K562 (cell line): ENCODE measurements around the gene COL5A1. TPM values are rescaled to one million over a fixed set of nuclear protein-coding genes. Genes with fewer than 3 reads are reported as not detected.

Source experiments
- ATAC-seq: fragments of 200-7000 bp; cut with Tn5 transposase; 3 replicates; pipeline ENCODE4 v1.9.1; 2020; ENCODE audit warnings: moderate library complexity
- BruUV-seq: library from RNA; stranded (reverse); fragments of 400-500 nt; replicated peaks from 2 replicates; lab custom pipeline; 2021; lab: Mats Ljungman, UMichigan
- CTCF ChIA-PET: fragments of 300-600 bp; formaldehyde crosslinking; extraction: SDS; loops from one replicate; lab custom pipeline; 2021; ENCODE audit warnings: low intra/inter-chr PET ratio; lab: Yijun Ruan, JAX
- POLR2A ChIA-PET: fragments of 300-600, 350-650 bp; sonication (Branson Sonifier 250); formaldehyde crosslinking; extraction: SDS; loops from one replicate; lab custom pipeline; 2021; ENCODE audit warnings: antibody characterized with exemption, inconsistent platforms; lab: Yijun Ruan, JAX
- DNase-seq, 4 experiments: peaks; one replicate each; pipeline versions ENCODE4 v3.0.0 to v3.0.0-alpha.2; 2011 to 2018; ENCODE audit warnings: low spot score in 3 of 4, mixed read lengths in 3 of 4; ENCODE audit errors: extremely low read depth in 1 of 4
- FAIRE-seq: peaks from 2 replicates; lab custom pipeline; 2011; peaks lifted over from hg19 to GRCh38; lab: Jason Lieb, UNC
- H2AFZ ChIP-seq: 2 replicates; pipeline ENCODE4 v1.6.0; 2011; ENCODE audit warnings: low read depth, low read length, control low read depth, inconsistent platforms
- H3K27ac ChIP-seq: fragments of 200-600 bp; 3 replicates; pipeline ENCODE4 v1.8.0; 2011; ENCODE audit warnings: low read depth, mild to moderate bottlenecking, control low read depth, inconsistent platforms, low read length, moderate library complexity, mixed read lengths; ENCODE audit errors: extremely low read depth
- H3K27me3 ChIP-seq, 2 experiments: fragments of 300-600 bp in 1 of 2; 2 replicates in 1 of 2; 3 replicates in 1 of 2; pipeline versions ENCODE4 v1.6.0 to v1.8.0; 2011; ENCODE audit warnings: inconsistent platforms in 2 of 2, low read length in 2 of 2, mild to moderate bottlenecking in 1 of 2, mixed read lengths in 1 of 2, moderate library complexity in 1 of 2; ENCODE audit not compliant: control insufficient read depth in 2 of 2, insufficient read depth in 2 of 2
- H3K36me3 ChIP-seq: fragments of 300-600 bp; 3 replicates; pipeline ENCODE4 v1.8.0; 2011; ENCODE audit warnings: mild to moderate bottlenecking, low read length, inconsistent platforms; ENCODE audit not compliant: control insufficient read depth, insufficient read depth
- H3K4me1 ChIP-seq, 2 experiments: fragments of 200-600 bp in 1 of 2; replicated peaks in 1 of 2; 2 replicates in 1 of 2; 3 replicates in 1 of 2; pipeline versions ENCODE4 v1.5.1 to v1.8.0; 2011; ENCODE audit warnings: inconsistent platforms in 2 of 2, low read length in 2 of 2, mild to moderate bottlenecking in 1 of 2, mixed read lengths in 1 of 2, moderate library complexity in 1 of 2; ENCODE audit not compliant: control insufficient read depth in 2 of 2, insufficient read depth in 2 of 2
- H3K4me2 ChIP-seq: 2 replicates; pipeline ENCODE4 v1.6.1; 2011; ENCODE audit warnings: low read length, control low read depth, inconsistent platforms, mixed read lengths; ENCODE audit not compliant: insufficient read depth
- H3K4me3 ChIP-seq: fragments of 200-600 bp; sonication (generic), shearing (Covaris generic); 2 replicates; pipeline ENCODE4 v1.5.1; 2016; ENCODE audit warnings: control low read depth, inconsistent platforms
- H3K79me2 ChIP-seq: fragments of 200-600 bp; 3 replicates; pipeline ENCODE4 v1.8.0; 2011; ENCODE audit warnings: low read length, inconsistent platforms; ENCODE audit not compliant: control insufficient read depth, insufficient read depth
- H3K9ac ChIP-seq, 2 experiments: 2 replicates each; pipeline versions ENCODE4 v1.6.0 to v1.6.1; 2011; ENCODE audit warnings: low read depth in 2 of 2, low read length in 2 of 2, control low read depth in 1 of 2, inconsistent platforms in 1 of 2, mild to moderate bottlenecking in 1 of 2, mixed read lengths in 1 of 2; ENCODE audit not compliant: insufficient read depth in 1 of 2
- H3K9me1 ChIP-seq: one replicate; pipeline ENCODE4 v1.6.0; 2011; ENCODE audit warnings: inconsistent platforms, mild to moderate bottlenecking, low read length, moderate library complexity; ENCODE audit not compliant: control insufficient read depth, insufficient read depth
- H3K9me3 ChIP-seq: replicated peaks from 2 replicates; pipeline ENCODE4 v1.5.1; 2011; ENCODE audit warnings: low read depth, low read length, inconsistent platforms; ENCODE audit not compliant: control insufficient read depth, insufficient read depth
- H4K20me1 ChIP-seq: replicated peaks from 2 replicates; pipeline ENCODE4 v1.6.1; 2011; ENCODE audit warnings: low read length, inconsistent platforms, mixed read lengths; ENCODE audit not compliant: control insufficient read depth, insufficient read depth
- ATF6 ChIP-seq: sonication (generic); formaldehyde crosslinking; IDR thresholded peaks from 2 replicates; pipeline ENCODE4 v1.4.0; 2020; ENCODE audit warnings: mild to moderate bottlenecking, missing genetic modification reagents
- BCOR ChIP-seq: fragments of 450-650 bp; IDR thresholded peaks from 2 replicates; pipeline ENCODE4 v1.6.1; 2016
- E2F6 ChIP-seq, 2 experiments: IDR thresholded peaks; 2 replicates each; pipeline ENCODE4 v1.6.1; 2011; ENCODE audit warnings: borderline replicate concordance in 1 of 2, control low read depth in 1 of 2, low read depth in 1 of 2, low read length in 1 of 2, mild to moderate bottlenecking in 1 of 2, mixed read lengths in 1 of 2, moderate library complexity in 1 of 2; ENCODE audit not compliant: insufficient read depth in 1 of 2, insufficient read length in 1 of 2, poor library complexity in 1 of 2, severe bottlenecking in 1 of 2; ENCODE audit errors: extremely low read depth in 1 of 2
- MAFF ChIP-seq: IDR thresholded peaks from 2 replicates; pipeline ENCODE4 v1.6.1; 2012; ENCODE audit warnings: low read length, improper control_type of control experiment
- MECOM ChIP-seq: fragments of 250-450 bp; sonication (Bioruptor Pico); IDR thresholded peaks from 2 replicates; pipeline ENCODE4 v1.8.0; 2022; ENCODE audit warnings: inconsistent platforms
- SUPT5H ChIP-seq: fragments of 450-650 bp; IDR thresholded peaks from 2 replicates; pipeline ENCODE4 v1.6.1; 2016
- ZHX1 ChIP-seq: fragments of 150-350 bp; conservative IDR thresholded peaks from 2 replicates; pipeline ENCODE4 v1.6.1; 2014; ENCODE audit warnings: low read length
- ZNF121 ChIP-seq: sonication (generic); formaldehyde crosslinking; conservative IDR thresholded peaks from 2 replicates; pipeline ENCODE4 v1.8.0; 2022; ENCODE audit warnings: missing genetic modification reagents
- ZNF232 ChIP-seq: sonication (generic); formaldehyde crosslinking; IDR thresholded peaks from 2 replicates; pipeline ENCODE4 v1.8.0; 2022; ENCODE audit warnings: mild to moderate bottlenecking, missing genetic modification reagents
- ZNF449 ChIP-seq: fragments of 250-450 bp; sonication (Bioruptor Pico); IDR thresholded peaks from 2 replicates; pipeline ENCODE4 v1.8.0; 2022; ENCODE audit warnings: moderate library complexity, mild to moderate bottlenecking, inconsistent platforms
- ZNF707 ChIP-seq: fragments of 250-450 bp; sonication (Bioruptor Pico); conservative IDR thresholded peaks from 2 replicates; pipeline ENCODE4 v1.8.0; 2022; ENCODE audit warnings: inconsistent platforms, mild to moderate bottlenecking, moderate library complexity
- ZNF717 ChIP-seq: fragments of 250-450 bp; sonication (Bioruptor Pico); IDR thresholded peaks from 2 replicates; pipeline ENCODE4 v1.5.0; 2021
- WGBS: fragments of 100-300 bp; shearing (Covaris generic); methylation state at CpG from one replicate; pipeline ENCODE4 v1.1.6; 2016; ENCODE audit warnings: low coverage, mixed read lengths; ENCODE audit not compliant: insufficient coverage; ENCODE audit errors: missing lambda C conversion rate; 5-methylcytosine and 5-hydroxymethylcytosine counted together
- in situ Hi-C: fragments of 300-500 bp; cut with MboI; formaldehyde crosslinking; loops from 4 replicates; pipeline ENCODE4 v1.15.0; 2018; ENCODE audit warnings: inconsistent platforms, mixed read lengths
- intact Hi-C: fragments of 100-400 bp; cut with micrococcal nuclease; formaldehyde crosslinking; loops from 2 replicates; pipeline ENCODE4 v1.14.2; 2022
- polyA plus RNA-seq, 8 experiments: library from polyadenylated mRNA; depleted of rRNA in 4 of 8; stranded (reverse) in 5 of 8; unstranded in 3 of 8; fragments of >200 nt; fragmentation: Nextera tagmentation in 2 of 8; fragmentation: Illumina TruSeq in 1 of 8; extraction: Ambion mirVana in 2 of 8; extraction: Trizol in 1 of 8; gene quantifications; 2 replicates each; pipeline versions ENCODE4 v1.2.1 to v1.2.3, GENCODE V29; 2011 to 2014; ENCODE audit warnings: inconsistent platforms in 1 of 8, missing spikeins in 1 of 8
- total RNA-seq, 7 experiments: library from RNA; depleted of rRNA in 6 of 7; stranded (reverse); fragments of >200 nt in 6 of 7; fragmentation: Illumina TruSeq in 2 of 7; extraction: Trizol in 2 of 7; gene quantifications; 2 replicates each; pipeline versions ENCODE4 v1.2.1 to v1.2.3, GENCODE V29; 2011 to 2021; ENCODE audit warnings: low replicate concordance in 1 of 7

Gene COL5A1
- total and polyA plus RNA-seq, 9 of the 15 experiments (the other 6 are each of a cell fraction or from before 2014, with no cell fraction given), result under 0.01 to 0.13 (median 0.04) TPM; not detected in 6

- CTCF ChIA-PET, result no interaction called here
- no peaks in the 10 kb centered on the region for H3K36me3 ChIP-seq
- H3K4me3 ChIP-seq, result no peak overlapping the region
- DNase-seq (no peak), ATAC-seq (no peak), FAIRE-seq (no peak)
- no peaks in the 10 kb centered on the region for H3K9me3 ChIP-seq
- POLR2A ChIA-PET, result no interaction called here
- BruUV-seq, result no TSS peak
- peaks cover 12% of the 10 kb centered on the region for H4K20me1 ChIP-seq
- peaks cover 6 to 81% of the 10 kb centered on the region in 2 experiments; a peak in 4 of 5 replicates for H3K27me3 ChIP-seq
- no peak overlapping the region for H3K9ac ChIP-seq
- peaks cover 0 to 7% of the 10 kb centered on the region in 2 experiments; a peak in 1 of 5 replicates for H3K4me1 ChIP-seq
- no peaks in the 10 kb centered on the region for H3K79me2 ChIP-seq
- no peak for TF ChIP-seq ZHX1
- TF ChIP-seq ZNF232 (CRISPR knock-in tag), result no peak
- TF ChIP-seq BCOR, result no peak
- no peak for TF ChIP-seq ATF6 (CRISPR knock-in tag)
- no peak for TF ChIP-seq SUPT5H
- TF ChIP-seq ZNF449 (CRISPR knock-in tag), result no peak
- TF ChIP-seq ZNF121 (CRISPR knock-in tag), result no peak
- no peak for TF ChIP-seq ZNF707
- TF ChIP-seq MECOM (CRISPR knock-in tag), result no peak
- TF ChIP-seq ZNF717 (CRISPR knock-in tag), result no peak
- TF ChIP-seq E2F6 (IDR thresholded peaks at IDR 0.05; ENCODE audit: borderline replicate concordance in 1 of 2, extremely low read depth in 1 of 2, insufficient read depth in 1 of 2, insufficient read length in 1 of 2, low read depth in 1 of 2, low read length in 1 of 2, poor library complexity in 1 of 2, severe bottlenecking in 1 of 2), result no peak
- TF ChIP-seq MAFF, result no peak
- H3K4me2 ChIP-seq, result no peak overlapping the region
- in situ Hi-C loops, result no loop called here
- H3K9me1 ChIP-seq, result no peaks in the 10 kb centered on the region
- H2AFZ ChIP-seq, result no peak overlapping the region
- intact Hi-C loops, result no loop called here
- WGBS, result 11% methylated on average over 12 of the region's 12 CpGs
- no peak overlapping the region for H3K27ac ChIP-seq
Observed at GRCh38 chr9:134837529-134837928, 195.9 kb downstream of the COL5A1 start.
